ENCODE results near the gene CHCHD2. TPM values are rescaled to one million over a fixed set of nuclear protein-coding genes. Genes with fewer than 3 reads are reported as not detected.

CHCHD2 gene
- total RNA-seq, 2 donors from 2014 or later = 44.7 to 88.8 TPM

- no peak for TF ChIP-seq CTCF (conservative IDR thresholded peaks at IDR 0.05)
- Histone ChIP-seq H3K27me3 (ENCODE audit: control insufficient read depth, insufficient read depth, low read length, poor library complexity, severe bottlenecking) (no peaks in the 10 kb centered on the region), H3K9ac (ENCODE audit: extremely low read depth, low read length, poor library complexity, severe bottlenecking) (peak overlapping the region; percentile 91), H3K36me3 (ENCODE audit: control insufficient read depth, insufficient read depth, low read length) (peaks cover 55% of the 10 kb centered on the region), H3K4me1 (ENCODE audit: control insufficient read depth, insufficient read depth, low read length) (peaks cover 9% of the 10 kb centered on the region), H3K4me3 (ENCODE audit: low read length) (peak overlapping the region; percentile 88), H3K27ac (ENCODE audit: low read depth, low read length) (no peak overlapping the region), H3K9me3 (ENCODE audit: control insufficient read depth, low read length) (no peaks in the 10 kb centered on the region)
- H3K36me3 Mint-ChIP-seq (ENCODE audit: low read depth) = peaks cover 55% of the 10 kb centered on the region
- peaks cover 17% of the 10 kb centered on the region for H3K4me1 Mint-ChIP-seq
- no peaks in the 10 kb centered on the region for H3K9me3 Mint-ChIP-seq
- H3K27me3 Mint-ChIP-seq (ENCODE audit: insufficient read depth) = no peaks in the 10 kb centered on the region
- DNase-seq = no peak
- WGBS, 2 experiments (ENCODE audit: insufficient coverage in 1 of 2, insufficient read length in 1 of 2) = 83 to 86% methylated on average over 9 of the region's 9 CpGs
- peak overlapping the region; percentile 81 for H3K4me3 Mint-ChIP-seq
- peak overlapping the region; percentile 85 for H3K27ac Mint-ChIP-seq
Measured at GRCh38 chr7:56053379-56053778, 52.9 kb downstream of the CHCHD2 start.

Other genes with a start within 250 kb of the CHCHD2 start
- not detected for gene SEPTIN14, start 243.7 kb downstream of the CHCHD2 start, total RNA-seq
- gene ZNF713, start 219.0 kb downstream of the CHCHD2 start, total RNA-seq = 1 to 10 TPM; 7.1 to 8.0 TPM
- gene MRPS17, start 154.6 kb downstream of the CHCHD2 start, total RNA-seq = 10 to 100 TPM; 18.0 to 19.8 TPM
- 10 to 100 TPM; 37.1 to 62.2 TPM for gene NIPSNAP2, start 141.9 kb downstream of the CHCHD2 start, total RNA-seq
- gene PSPH, start 55.0 kb downstream of the CHCHD2 start, total RNA-seq = 10 to 100 TPM; 29.9 to 34.6 TPM
- gene CCT6A, start 54.7 kb downstream of the CHCHD2 start, total RNA-seq = 100 to 1,000 TPM; 225 to 230 TPM
- 100 to 1,000 TPM; 122 to 133 TPM for gene SUMF2, start 42.2 kb downstream of the CHCHD2 start, total RNA-seq
- under 1 TPM; 0.46 TPM for gene PHKG1, start 13.5 kb downstream of the CHCHD2 start, total RNA-seq
- gene NUPR2, start 9.9 kb upstream of the CHCHD2 start, total RNA-seq = not detected

Measured in endodermal cell (in vitro differentiated cells).